Measurements from ENCODE around the gene ERN1.
A peak's percentile ranks its signal among the peaks of the same experiment; 100 is the strongest.

Gene ERN1

GRCh38 chr17:64107500-64108236 lies 22.3 kb downstream of the ERN1 start:
- peak; percentile 16 for DNase-seq

GRCh38 chr17:64106918-64107317 lies 23.0 kb downstream of the ERN1 start:
- no peak for DNase-seq

- DNase-seq: no peak
These were observed 26.3 kb downstream of the ERN1 start for GRCh38 chr17:64103391-64104364.

GRCh38 chr17:64102627-64103390 lies 27.1 kb downstream of the ERN1 start:
- DNase-seq: no peak

GRCh38 chr17:64099543-64099942 lies 30.4 kb downstream of the ERN1 start:
- DNase-seq: no peak

GRCh38 chr17:64097196-64097936 lies 32.6 kb downstream of the ERN1 start:
- DNase-seq: peak; percentile 8

- no peak for DNase-seq
These were observed 33.9 kb downstream of the ERN1 start for GRCh38 chr17:64096037-64096436.

- peak; percentile 11 for DNase-seq
These were observed 34.6 kb downstream of the ERN1 start for GRCh38 chr17:64095144-64095882.

GRCh38 chr17:64094412-64094811 lies 35.5 kb downstream of the ERN1 start:
- DNase-seq: no peak

GRCh38 chr17:64092952-64093451 lies 36.9 kb downstream of the ERN1 start:
- DNase-seq: no peak

GRCh38 chr17:64092113-64092512 lies 37.8 kb downstream of the ERN1 start:
- no peak for DNase-seq

GRCh38 chr17:64091571-64091970 lies 38.4 kb downstream of the ERN1 start:
- DNase-seq: no peak

GRCh38 chr17:64091116-64091515 lies 38.8 kb downstream of the ERN1 start:
- no peak for DNase-seq

GRCh38 chr17:64090144-64090543 lies 39.8 kb downstream of the ERN1 start:
- no peak for DNase-seq

GRCh38 chr17:64087252-64088005 lies 42.5 kb downstream of the ERN1 start:
- DNase-seq: no peak

- no peak for DNase-seq
These were observed 44.3 kb downstream of the ERN1 start for GRCh38 chr17:64085650-64086005.

- DNase-seq: peak; percentile 3
These were observed 44.8 kb downstream of the ERN1 start for GRCh38 chr17:64084940-64085649.

- DNase-seq: no peak
These were observed 45.6 kb downstream of the ERN1 start for GRCh38 chr17:64084086-64084939.

- no peak for DNase-seq
These were observed 46.3 kb downstream of the ERN1 start for GRCh38 chr17:64083563-64084085.
